Nephron (organoid): ENCODE data around the gene DAPP1.

Source experiments
- H3K27ac Mint-ChIP-seq, 3 experiments: 2 replicates each; pipeline ENCODE4 v1.8.0; 2020; ENCODE audit warnings: mixed read lengths in 3 of 3, mild to moderate bottlenecking in 2 of 3, moderate library complexity in 1 of 3
- H3K27me3 Mint-ChIP-seq: 2 replicates; pipeline ENCODE4 v1.8.0; 2021; ENCODE audit warnings: low read depth, mild to moderate bottlenecking, moderate library complexity, mixed read lengths
- H3K36me3 Mint-ChIP-seq: 2 replicates; pipeline ENCODE4 v1.8.0; 2020; ENCODE audit warnings: low read depth, mixed read lengths
- H3K4me1 Mint-ChIP-seq: 2 replicates; pipeline ENCODE4 v1.8.0; 2020; ENCODE audit warnings: mixed read lengths
- H3K4me3 Mint-ChIP-seq, 3 experiments: 2 replicates each; pipeline ENCODE4 v1.8.0; 2020; ENCODE audit warnings: mild to moderate bottlenecking in 3 of 3, mixed read lengths in 3 of 3, moderate library complexity in 2 of 3
- H3K9me3 Mint-ChIP-seq: 2 replicates; pipeline ENCODE4 v1.8.0; 2020; ENCODE audit warnings: mixed read lengths
- CTCF ChIP-seq, 3 experiments: fragments of 200-600 bp; sonication (generic); IDR thresholded peaks; one replicate each; pipeline ENCODE4 v1.5.0; 2021; ENCODE audit warnings: antibody characterized with exemption in 3 of 3; ENCODE audit not compliant: unreplicated experiment in 3 of 3

The DAPP1 gene

GRCh38 chr4:99894998-99895397 lies 78.4 kb downstream of the DAPP1 start:
- peak overlapping the region in 2 of 3 experiments; percentile 97 to 98 for H3K27ac Mint-ChIP-seq
- peaks cover 38% of the 10 kb centered on the region for H3K4me1 Mint-ChIP-seq
- peak overlapping the region; percentile 99 to 100 (median 100) for H3K4me3 Mint-ChIP-seq
- TF ChIP-seq CTCF (IDR thresholded peaks at IDR 0.05; ENCODE audit: unreplicated experiment in 3 of 3): no peak
- no peaks in the 10 kb centered on the region for H3K27me3 Mint-ChIP-seq
- no peaks in the 10 kb centered on the region for H3K9me3 Mint-ChIP-seq
- peaks cover 6% of the 10 kb centered on the region for H3K36me3 Mint-ChIP-seq

GRCh38 chr4:99915449-99915848 lies 98.8 kb downstream of the DAPP1 start:
- Mint-ChIP-seq H3K27me3 (no peaks in the 10 kb centered on the region), H3K4me3 (no peak overlapping the region), H3K27ac (no peak overlapping the region), H3K4me1 (no peaks in the 10 kb centered on the region), H3K9me3 (peaks cover 5% of the 10 kb centered on the region), H3K36me3 (peaks cover 69% of the 10 kb centered on the region)
- TF ChIP-seq CTCF (IDR thresholded peaks at IDR 0.05; ENCODE audit: unreplicated experiment in 3 of 3): no peak

GRCh38 chr4:99917575-99917974 lies 100.9 kb downstream of the DAPP1 start:
- peaks cover 68% of the 10 kb centered on the region for H3K36me3 Mint-ChIP-seq
- peaks cover 5% of the 10 kb centered on the region for H3K9me3 Mint-ChIP-seq
- no peak overlapping the region for H3K4me3 Mint-ChIP-seq
- no peaks in the 10 kb centered on the region for H3K4me1 Mint-ChIP-seq
- no peaks in the 10 kb centered on the region for H3K27me3 Mint-ChIP-seq
- no peak for TF ChIP-seq CTCF (IDR thresholded peaks at IDR 0.05; ENCODE audit: unreplicated experiment in 3 of 3)
- H3K27ac Mint-ChIP-seq: no peak overlapping the region

GRCh38 chr4:99918656-99919055 lies 102.0 kb downstream of the DAPP1 start:
- TF ChIP-seq CTCF (IDR thresholded peaks at IDR 0.05; ENCODE audit: unreplicated experiment in 3 of 3): no peak
- Mint-ChIP-seq H3K27ac (no peak overlapping the region), H3K4me3 (no peak overlapping the region), H3K4me1 (no peaks in the 10 kb centered on the region), H3K36me3 (peaks cover 62% of the 10 kb centered on the region), H3K27me3 (no peaks in the 10 kb centered on the region), H3K9me3 (peaks cover 5% of the 10 kb centered on the region)
